ENCODE data around the gene CLTCL1.

Gene CLTCL1

GRCh38 chr22:19213001-19213400, 78.5 kb downstream of the CLTCL1 start:
- TF ChIP-seq CTCF (conservative IDR thresholded peaks at IDR 0.05), result no peak
- H3K27ac ChIP-seq, result no peak overlapping the region

- no peak for TF ChIP-seq CTCF (conservative IDR thresholded peaks at IDR 0.05)
- H3K27ac ChIP-seq, result no peak overlapping the region
Measured at GRCh38 chr22:19212302-19212870, 79.1 kb downstream of the CLTCL1 start.

GRCh38 chr22:19210188-19210587, 81.3 kb downstream of the CLTCL1 start:
- TF ChIP-seq CTCF (conservative IDR thresholded peaks at IDR 0.05), result no peak
- H3K27ac ChIP-seq, result no peak overlapping the region

- TF ChIP-seq CTCF (conservative IDR thresholded peaks at IDR 0.05), result no peak
- no peak overlapping the region for H3K27ac ChIP-seq
Measured at GRCh38 chr22:19208287-19208847, 83.2 kb downstream of the CLTCL1 start.

GRCh38 chr22:19207884-19208283, 83.6 kb downstream of the CLTCL1 start:
- no peak overlapping the region for H3K27ac ChIP-seq
- no peak for TF ChIP-seq CTCF (conservative IDR thresholded peaks at IDR 0.05)

- no peak for TF ChIP-seq CTCF (conservative IDR thresholded peaks at IDR 0.05)
Measured at GRCh38 chr22:19207401-19207808, 84.1 kb downstream of the CLTCL1 start.

GRCh38 chr22:19206287-19206686, 85.2 kb downstream of the CLTCL1 start:
- H3K27ac ChIP-seq, result no peak overlapping the region
- TF ChIP-seq CTCF (conservative IDR thresholded peaks at IDR 0.05), result no peak

More at GRCh38 chr22:19207401-19207808, 84.1 kb downstream of the CLTCL1 start:
- no peak overlapping the region for H3K27ac ChIP-seq
